SK-N-SH treated with all-trans-retinoic acid at 6 μM for 48 hours (cell line): ENCODE data around the gene LILRA5.

Experiments
- ATAC-seq: fragments of 200-7000 bp; cut with Tn5 transposase; 3 replicates; pipeline ENCODE4 v1.9.1; 2020; ENCODE audit warnings: mild to moderate bottlenecking, moderate library complexity
- CSDC2 ChIP-seq: fragments of 250-450 bp; sonication (Bioruptor Pico); IDR thresholded peaks from 2 replicates; pipeline ENCODE4 v1.5.0; 2020; ENCODE audit warnings: mild to moderate bottlenecking, moderate library complexity
- ESRRG ChIP-seq: fragments of 250-450 bp; sonication (Bioruptor Pico); IDR thresholded peaks from 2 replicates; pipeline ENCODE4 v1.6.1; 2021; ENCODE audit warnings: mild to moderate bottlenecking
- GLIS3 ChIP-seq: fragments of 250-450 bp; sonication (Bioruptor Pico); IDR thresholded peaks from 2 replicates; pipeline ENCODE4 v1.5.0; 2020; ENCODE audit warnings: mild to moderate bottlenecking, moderate library complexity
- ISL1 ChIP-seq: fragments of 250-450 bp; sonication (Bioruptor Pico); IDR thresholded peaks from 2 replicates; pipeline ENCODE4 v2.1.2; 2022; ENCODE audit warnings: mild to moderate bottlenecking, moderate library complexity
- PPARA ChIP-seq: fragments of 250-450 bp; sonication (Bioruptor Pico); IDR thresholded peaks from 2 replicates; pipeline ENCODE4 v1.5.0; 2020; ENCODE audit warnings: mild to moderate bottlenecking, borderline replicate concordance
- SNAI2 ChIP-seq: fragments of 250-450 bp; sonication (Bioruptor Pico); IDR thresholded peaks from 2 replicates; pipeline ENCODE4 v1.5.0; 2020; ENCODE audit warnings: mild to moderate bottlenecking, moderate library complexity
- TCF4 ChIP-seq: fragments of 250-450 bp; sonication (Bioruptor Pico); IDR thresholded peaks from 2 replicates; pipeline ENCODE4 v1.8.0; 2021; ENCODE audit warnings: mild to moderate bottlenecking, moderate library complexity, borderline replicate concordance
- TOX ChIP-seq: fragments of 250-450 bp; sonication (Bioruptor Pico); IDR thresholded peaks from 2 replicates; pipeline ENCODE4 v1.8.0; 2021; ENCODE audit warnings: mild to moderate bottlenecking, moderate library complexity, borderline replicate concordance
- ZC3H10 ChIP-seq: fragments of 250-450 bp; sonication (Bioruptor Pico); IDR thresholded peaks from 2 replicates; pipeline ENCODE4 v1.5.1; 2021; ENCODE audit warnings: mild to moderate bottlenecking, moderate library complexity
- ZFP30 ChIP-seq: fragments of 450-650 bp; formaldehyde crosslinking; IDR thresholded peaks from 2 replicates; pipeline ENCODE4 v1.5.0; 2022; ENCODE audit warnings: mild to moderate bottlenecking, moderate library complexity
- ZNF565 ChIP-seq: fragments of 450-650 bp; formaldehyde crosslinking; conservative IDR thresholded peaks from 2 replicates; pipeline ENCODE4 v1.5.0; 2020; ENCODE audit warnings: low read depth, mild to moderate bottlenecking, moderate library complexity
- ZNF8 ChIP-seq: fragments of 450-650 bp; formaldehyde crosslinking; IDR thresholded peaks from 2 replicates; pipeline ENCODE4 v1.5.0; 2020; ENCODE audit warnings: mild to moderate bottlenecking, moderate library complexity
- TF ChIP-seq, protein P1 (sequence below): fragments of 250-450 bp; sonication (Bioruptor Pico); IDR thresholded peaks from 2 replicates; pipeline ENCODE4 v1.5.0; 2020; ENCODE audit warnings: mild to moderate bottlenecking, moderate library complexity
- TF ChIP-seq, protein P2 (sequence below): fragments of 250-450 bp; sonication (Bioruptor Pico); IDR thresholded peaks from 2 replicates; pipeline ENCODE4 v1.8.0; 2021; ENCODE audit warnings: low read depth, mild to moderate bottlenecking, moderate library complexity, borderline replicate concordance
- TF ChIP-seq, protein P3 (sequence below): fragments of 250-450 bp; sonication (Bioruptor Pico); IDR thresholded peaks from 2 replicates; pipeline ENCODE4 v1.8.0; 2020; ENCODE audit warnings: mild to moderate bottlenecking, moderate library complexity, borderline replicate concordance
- TF ChIP-seq, protein P4 (sequence below): fragments of 250-450 bp; sonication (Bioruptor Pico); IDR thresholded peaks from 2 replicates; pipeline ENCODE4 v1.5.1; 2021; ENCODE audit warnings: mild to moderate bottlenecking, moderate library complexity
- TF ChIP-seq, protein P5 (sequence below): fragments of 250-450 bp; sonication (Bioruptor Pico); IDR thresholded peaks from 2 replicates; pipeline ENCODE4 v1.5.1; 2020; ENCODE audit warnings: low read depth, mild to moderate bottlenecking, moderate library complexity

Gene LILRA5

DNA sequence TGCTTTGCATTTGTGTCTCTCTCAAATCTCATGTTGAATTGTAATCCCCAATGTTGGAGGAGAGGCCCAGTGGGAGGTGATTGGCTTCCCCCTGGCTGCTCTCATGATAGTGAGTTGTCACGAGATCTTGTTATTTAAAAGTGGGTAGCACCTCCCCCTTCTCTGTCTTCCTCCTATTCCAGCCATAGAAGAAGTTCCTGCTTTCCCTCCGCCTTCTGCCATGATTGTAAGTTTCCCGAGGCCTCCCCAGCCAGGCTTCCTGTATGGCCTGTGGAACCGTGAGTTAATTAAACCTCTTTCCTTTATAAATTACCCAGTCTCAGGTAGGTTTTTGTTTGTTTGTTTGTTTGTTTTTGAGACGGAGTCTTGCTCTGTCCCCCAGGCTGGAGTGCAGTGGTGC is 22.2 kb upstream of the LILRA5 start:
- no peak for ATAC-seq
- TF ChIP-seq, protein P1, sequence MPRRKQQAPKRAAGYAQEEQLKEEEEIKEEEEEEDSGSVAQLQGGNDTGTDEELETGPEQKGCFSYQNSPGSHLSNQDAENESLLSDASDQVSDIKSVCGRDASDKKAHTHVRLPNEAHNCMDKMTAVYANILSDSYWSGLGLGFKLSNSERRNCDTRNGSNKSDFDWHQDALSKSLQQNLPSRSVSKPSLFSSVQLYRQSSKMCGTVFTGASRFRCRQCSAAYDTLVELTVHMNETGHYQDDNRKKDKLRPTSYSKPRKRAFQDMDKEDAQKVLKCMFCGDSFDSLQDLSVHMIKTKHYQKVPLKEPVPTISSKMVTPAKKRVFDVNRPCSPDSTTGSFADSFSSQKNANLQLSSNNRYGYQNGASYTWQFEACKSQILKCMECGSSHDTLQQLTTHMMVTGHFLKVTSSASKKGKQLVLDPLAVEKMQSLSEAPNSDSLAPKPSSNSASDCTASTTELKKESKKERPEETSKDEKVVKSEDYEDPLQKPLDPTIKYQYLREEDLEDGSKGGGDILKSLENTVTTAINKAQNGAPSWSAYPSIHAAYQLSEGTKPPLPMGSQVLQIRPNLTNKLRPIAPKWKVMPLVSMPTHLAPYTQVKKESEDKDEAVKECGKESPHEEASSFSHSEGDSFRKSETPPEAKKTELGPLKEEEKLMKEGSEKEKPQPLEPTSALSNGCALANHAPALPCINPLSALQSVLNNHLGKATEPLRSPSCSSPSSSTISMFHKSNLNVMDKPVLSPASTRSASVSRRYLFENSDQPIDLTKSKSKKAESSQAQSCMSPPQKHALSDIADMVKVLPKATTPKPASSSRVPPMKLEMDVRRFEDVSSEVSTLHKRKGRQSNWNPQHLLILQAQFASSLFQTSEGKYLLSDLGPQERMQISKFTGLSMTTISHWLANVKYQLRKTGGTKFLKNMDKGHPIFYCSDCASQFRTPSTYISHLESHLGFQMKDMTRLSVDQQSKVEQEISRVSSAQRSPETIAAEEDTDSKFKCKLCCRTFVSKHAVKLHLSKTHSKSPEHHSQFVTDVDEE (CRISPR knock-in tag) = no peak
- TF ChIP-seq ZNF565 (CRISPR knock-in tag) (no peak), ZFP30 (CRISPR knock-in tag) (no peak), TCF4 (no peak), CSDC2 (CRISPR knock-in tag) (no peak)
- TF ChIP-seq, protein P2, sequence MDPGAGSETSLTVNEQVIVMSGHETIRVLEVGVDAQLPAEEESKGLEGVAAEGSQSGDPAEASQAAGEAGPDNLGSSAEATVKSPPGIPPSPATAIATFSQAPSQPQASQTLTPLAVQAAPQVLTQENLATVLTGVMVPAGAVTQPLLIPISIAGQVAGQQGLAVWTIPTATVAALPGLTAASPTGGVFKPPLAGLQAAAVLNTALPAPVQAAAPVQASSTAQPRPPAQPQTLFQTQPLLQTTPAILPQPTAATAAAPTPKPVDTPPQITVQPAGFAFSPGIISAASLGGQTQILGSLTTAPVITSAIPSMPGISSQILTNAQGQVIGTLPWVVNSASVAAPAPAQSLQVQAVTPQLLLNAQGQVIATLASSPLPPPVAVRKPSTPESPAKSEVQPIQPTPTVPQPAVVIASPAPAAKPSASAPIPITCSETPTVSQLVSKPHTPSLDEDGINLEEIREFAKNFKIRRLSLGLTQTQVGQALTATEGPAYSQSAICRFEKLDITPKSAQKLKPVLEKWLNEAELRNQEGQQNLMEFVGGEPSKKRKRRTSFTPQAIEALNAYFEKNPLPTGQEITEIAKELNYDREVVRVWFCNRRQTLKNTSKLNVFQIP (CRISPR knock-in tag) = no peak
- TF ChIP-seq, protein P3, sequence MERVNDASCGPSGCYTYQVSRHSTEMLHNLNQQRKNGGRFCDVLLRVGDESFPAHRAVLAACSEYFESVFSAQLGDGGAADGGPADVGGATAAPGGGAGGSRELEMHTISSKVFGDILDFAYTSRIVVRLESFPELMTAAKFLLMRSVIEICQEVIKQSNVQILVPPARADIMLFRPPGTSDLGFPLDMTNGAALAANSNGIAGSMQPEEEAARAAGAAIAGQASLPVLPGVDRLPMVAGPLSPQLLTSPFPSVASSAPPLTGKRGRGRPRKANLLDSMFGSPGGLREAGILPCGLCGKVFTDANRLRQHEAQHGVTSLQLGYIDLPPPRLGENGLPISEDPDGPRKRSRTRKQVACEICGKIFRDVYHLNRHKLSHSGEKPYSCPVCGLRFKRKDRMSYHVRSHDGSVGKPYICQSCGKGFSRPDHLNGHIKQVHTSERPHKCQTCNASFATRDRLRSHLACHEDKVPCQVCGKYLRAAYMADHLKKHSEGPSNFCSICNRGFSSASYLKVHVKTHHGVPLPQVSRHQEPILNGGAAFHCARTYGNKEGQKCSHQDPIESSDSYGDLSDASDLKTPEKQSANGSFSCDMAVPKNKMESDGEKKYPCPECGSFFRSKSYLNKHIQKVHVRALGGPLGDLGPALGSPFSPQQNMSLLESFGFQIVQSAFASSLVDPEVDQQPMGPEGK (CRISPR knock-in tag) = no peak
- TF ChIP-seq, protein P4, sequence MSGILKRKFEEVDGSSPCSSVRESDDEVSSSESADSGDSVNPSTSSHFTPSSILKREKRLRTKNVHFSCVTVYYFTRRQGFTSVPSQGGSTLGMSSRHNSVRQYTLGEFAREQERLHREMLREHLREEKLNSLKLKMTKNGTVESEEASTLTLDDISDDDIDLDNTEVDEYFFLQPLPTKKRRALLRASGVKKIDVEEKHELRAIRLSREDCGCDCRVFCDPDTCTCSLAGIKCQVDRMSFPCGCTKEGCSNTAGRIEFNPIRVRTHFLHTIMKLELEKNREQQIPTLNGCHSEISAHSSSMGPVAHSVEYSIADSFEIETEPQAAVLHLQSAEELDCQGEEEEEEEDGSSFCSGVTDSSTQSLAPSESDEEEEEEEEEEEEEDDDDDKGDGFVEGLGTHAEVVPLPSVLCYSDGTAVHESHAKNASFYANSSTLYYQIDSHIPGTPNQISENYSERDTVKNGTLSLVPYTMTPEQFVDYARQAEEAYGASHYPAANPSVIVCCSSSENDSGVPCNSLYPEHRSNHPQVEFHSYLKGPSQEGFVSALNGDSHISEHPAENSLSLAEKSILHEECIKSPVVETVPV (CRISPR knock-in tag) = no peak

DNA sequence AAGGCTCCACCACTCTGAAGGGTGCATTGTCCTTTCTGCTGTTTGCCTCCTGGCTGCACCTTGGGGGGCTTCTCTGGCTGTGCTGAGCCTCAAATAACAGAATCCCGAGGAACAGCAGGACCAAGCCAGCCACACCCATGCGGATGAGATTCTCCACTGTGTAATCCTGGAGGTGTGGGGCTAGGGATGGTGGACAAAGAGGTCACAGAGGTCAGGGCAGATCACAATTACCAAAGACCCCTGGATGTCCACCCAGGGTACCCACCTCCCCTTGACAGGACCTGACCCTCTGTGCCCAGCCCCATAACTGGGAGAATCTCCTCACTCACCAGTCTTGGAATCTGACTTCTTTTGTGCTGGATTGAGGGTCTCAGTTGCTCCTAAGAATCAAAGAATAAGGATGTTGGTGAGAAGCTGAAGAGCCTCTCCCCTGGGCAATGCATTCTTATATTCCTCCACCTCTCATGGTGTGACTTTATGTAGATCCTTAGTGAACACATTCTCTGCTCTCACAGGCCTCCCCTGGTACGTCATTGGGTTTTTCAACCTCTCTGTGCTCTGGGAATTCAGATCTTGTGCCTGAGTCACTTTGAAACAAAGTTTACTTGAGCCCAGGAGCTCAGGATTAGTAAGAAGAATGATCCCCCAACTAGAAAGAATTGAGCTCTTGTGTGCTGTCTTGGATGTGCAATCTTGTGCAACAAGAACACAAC is 20.8 kb upstream of the LILRA5 start:
- no peak for ATAC-seq

DNA sequence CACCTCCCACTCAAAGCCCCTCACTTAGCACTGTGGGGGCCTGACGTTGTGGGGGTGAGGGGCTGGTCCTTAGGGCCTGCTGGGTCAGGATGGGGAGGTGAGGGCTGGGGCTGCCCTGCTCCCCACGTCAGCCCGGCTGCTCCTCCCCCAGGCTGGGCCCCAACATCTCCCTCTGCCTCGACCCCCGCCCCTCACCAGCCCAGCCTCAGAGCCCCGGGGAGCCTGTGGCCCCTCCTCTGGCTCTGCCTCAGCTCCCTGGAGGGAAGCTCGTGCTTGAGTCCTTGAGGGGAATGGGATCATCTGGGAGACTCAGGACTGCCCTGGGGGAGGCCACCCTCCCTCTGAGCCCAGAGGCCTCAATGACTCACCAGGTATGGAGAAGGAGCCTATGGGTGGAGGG is 19.2 kb upstream of the LILRA5 start:
- ATAC-seq = no peak
- TF ChIP-seq TOX (CRISPR knock-in tag) = no peak
- TF ChIP-seq ZNF565 (CRISPR knock-in tag) = no peak
- TF ChIP-seq ZFP30 (CRISPR knock-in tag) = no peak
- TF ChIP-seq CSDC2 (CRISPR knock-in tag) = no peak
- TF ChIP-seq ZNF8 (CRISPR knock-in tag) = no peak
- no peak for TF ChIP-seq PPARA (CRISPR knock-in tag)
- TF ChIP-seq TCF4 = no peak
- TF ChIP-seq, protein P1 (CRISPR knock-in tag) = no peak
- TF ChIP-seq SNAI2 = no peak
- TF ChIP-seq ZC3H10 (CRISPR knock-in tag) = no peak
- TF ChIP-seq, protein P5, sequence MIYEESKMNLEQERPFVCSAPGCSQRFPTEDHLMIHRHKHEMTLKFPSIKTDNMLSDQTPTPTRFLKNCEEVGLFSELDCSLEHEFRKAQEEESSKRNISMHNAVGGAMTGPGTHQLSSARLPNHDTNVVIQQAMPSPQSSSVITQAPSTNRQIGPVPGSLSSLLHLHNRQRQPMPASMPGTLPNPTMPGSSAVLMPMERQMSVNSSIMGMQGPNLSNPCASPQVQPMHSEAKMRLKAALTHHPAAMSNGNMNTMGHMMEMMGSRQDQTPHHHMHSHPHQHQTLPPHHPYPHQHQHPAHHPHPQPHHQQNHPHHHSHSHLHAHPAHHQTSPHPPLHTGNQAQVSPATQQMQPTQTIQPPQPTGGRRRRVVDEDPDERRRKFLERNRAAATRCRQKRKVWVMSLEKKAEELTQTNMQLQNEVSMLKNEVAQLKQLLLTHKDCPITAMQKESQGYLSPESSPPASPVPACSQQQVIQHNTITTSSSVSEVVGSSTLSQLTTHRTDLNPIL (CRISPR knock-in tag) = no peak
- no peak for TF ChIP-seq GLIS3 (CRISPR knock-in tag)
- no peak for TF ChIP-seq ISL1 (CRISPR knock-in tag)

More for the DNA sequence above, 20.8 kb upstream of the LILRA5 start:
- TF ChIP-seq ESRRG = no peak
